Measurements from ENCODE around the gene SH3BGRL. TPM values are rescaled to one million over a fixed set of nuclear protein-coding genes. Genes with fewer than 3 reads are reported as not detected.

The SH3BGRL gene
- total and polyA plus RNA-seq, 2 donors (not counting 1 experiment from before 2014, with no cell fraction given) = 41.6 to 258 TPM

DNA sequence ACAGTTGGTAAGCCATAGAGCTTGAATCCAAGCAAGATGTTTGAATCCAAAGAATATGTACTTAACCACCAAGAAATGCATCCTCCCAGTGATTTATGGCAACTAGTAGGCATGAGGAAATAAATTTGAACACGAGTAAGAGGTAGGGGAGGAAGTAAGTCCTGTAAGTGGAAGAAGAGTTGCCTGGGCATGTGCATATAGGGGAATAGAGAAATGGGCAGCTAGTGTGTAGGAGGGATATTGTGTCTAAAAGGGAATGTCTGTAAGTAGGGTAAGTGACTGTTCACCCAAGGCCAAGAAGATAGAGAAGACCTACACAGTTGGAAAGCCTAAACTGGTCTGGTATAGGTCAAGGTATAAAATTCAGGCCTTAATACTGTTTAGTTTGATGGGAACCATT is 4.6 kb downstream of the SH3BGRL start:
- no peaks in the 10 kb centered on the region for H3K27me3 ChIP-seq (ENCODE audit: control insufficient read depth, insufficient read depth, low read length)
- H3K79me2 ChIP-seq (ENCODE audit: control insufficient read depth, insufficient read depth, low read length) = peaks cover 12% of the 10 kb centered on the region
- no peaks in the 10 kb centered on the region for H3K4me1 ChIP-seq (ENCODE audit: control insufficient read depth, extremely low read depth, insufficient read depth, low read length)
- H2AFZ ChIP-seq (ENCODE audit: low read length) = no peak overlapping the region
- no peak for TF ChIP-seq EZH2 (IDR thresholded peaks at IDR 0.05; ENCODE audit: low read length, missing control alignments)
- TF ChIP-seq, protein P1, sequence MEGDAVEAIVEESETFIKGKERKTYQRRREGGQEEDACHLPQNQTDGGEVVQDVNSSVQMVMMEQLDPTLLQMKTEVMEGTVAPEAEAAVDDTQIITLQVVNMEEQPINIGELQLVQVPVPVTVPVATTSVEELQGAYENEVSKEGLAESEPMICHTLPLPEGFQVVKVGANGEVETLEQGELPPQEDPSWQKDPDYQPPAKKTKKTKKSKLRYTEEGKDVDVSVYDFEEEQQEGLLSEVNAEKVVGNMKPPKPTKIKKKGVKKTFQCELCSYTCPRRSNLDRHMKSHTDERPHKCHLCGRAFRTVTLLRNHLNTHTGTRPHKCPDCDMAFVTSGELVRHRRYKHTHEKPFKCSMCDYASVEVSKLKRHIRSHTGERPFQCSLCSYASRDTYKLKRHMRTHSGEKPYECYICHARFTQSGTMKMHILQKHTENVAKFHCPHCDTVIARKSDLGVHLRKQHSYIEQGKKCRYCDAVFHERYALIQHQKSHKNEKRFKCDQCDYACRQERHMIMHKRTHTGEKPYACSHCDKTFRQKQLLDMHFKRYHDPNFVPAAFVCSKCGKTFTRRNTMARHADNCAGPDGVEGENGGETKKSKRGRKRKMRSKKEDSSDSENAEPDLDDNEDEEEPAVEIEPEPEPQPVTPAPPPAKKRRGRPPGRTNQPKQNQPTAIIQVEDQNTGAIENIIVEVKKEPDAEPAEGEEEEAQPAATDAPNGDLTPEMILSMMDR (conservative IDR thresholded peaks at IDR 0.05 in 1 of 2, IDR thresholded peaks at IDR 0.05 in 1 of 2; ENCODE audit: low read depth in 1 of 2, low read length in 2 of 2) = no peak
- DNase-seq (ENCODE audit: low read depth in 2 of 2) = no peak
- H3K36me3 ChIP-seq (ENCODE audit: control insufficient read depth, insufficient read depth, low read length) = no peaks in the 10 kb centered on the region
- H4K20me1 ChIP-seq (ENCODE audit: control insufficient read depth, extremely low read depth, insufficient read depth, low read length) = no peaks in the 10 kb centered on the region
- H3K4me2 ChIP-seq (ENCODE audit: extremely low read depth, insufficient read depth, low read length) = no peak overlapping the region
- no peak overlapping the region for H3K4me3 ChIP-seq (replicated peaks in 1 of 4; ENCODE audit: control extremely low read depth in 1 of 4, insufficient read depth in 1 of 4, low read depth in 3 of 4, low read length in 4 of 4)
- no peak overlapping the region for H3K9ac ChIP-seq (ENCODE audit: insufficient read depth, low read length)
- H3K27ac ChIP-seq (ENCODE audit: insufficient read depth, low read length) = no peak overlapping the region
- H3K9me3 ChIP-seq (ENCODE audit: control insufficient read depth, insufficient read depth, low read depth, low read length) = no peaks in the 10 kb centered on the region

DNA sequence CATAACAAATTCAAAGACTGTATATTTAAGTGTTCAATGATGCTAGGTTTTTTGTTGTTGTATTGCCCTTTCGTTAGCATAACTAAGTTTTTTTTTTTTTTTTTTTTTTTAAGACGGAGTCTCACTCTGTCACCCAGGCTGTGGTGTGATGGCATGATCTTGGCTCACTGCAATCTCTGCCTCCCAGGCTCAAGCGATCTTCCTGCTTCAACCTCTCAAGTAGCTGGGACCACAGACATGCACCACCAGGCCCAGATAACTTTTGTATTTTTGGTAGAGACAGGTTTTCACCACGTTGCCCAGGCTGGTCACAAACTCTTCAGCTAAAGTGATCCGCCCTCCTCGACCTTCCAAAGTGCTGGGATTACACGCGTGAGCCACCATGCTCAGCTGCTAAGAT is 7.0 kb downstream of the SH3BGRL start:
- Histone ChIP-seq H2AFZ (ENCODE audit: low read length) (no peak overlapping the region), H3K79me2 (ENCODE audit: control insufficient read depth, insufficient read depth, low read length) (peaks cover 2% of the 10 kb centered on the region), H3K36me3 (ENCODE audit: control insufficient read depth, insufficient read depth, low read length) (no peaks in the 10 kb centered on the region), H3K9ac (ENCODE audit: insufficient read depth, low read length) (no peak overlapping the region), H3K9me3 (ENCODE audit: control insufficient read depth, insufficient read depth, low read depth, low read length) (no peaks in the 10 kb centered on the region), H3K4me2 (ENCODE audit: extremely low read depth, insufficient read depth, low read length) (no peak overlapping the region), H3K27ac (ENCODE audit: insufficient read depth, low read length) (no peak overlapping the region), H4K20me1 (ENCODE audit: control insufficient read depth, extremely low read depth, insufficient read depth, low read length) (no peaks in the 10 kb centered on the region), H3K4me3 (replicated peaks in 1 of 4; ENCODE audit: control extremely low read depth in 1 of 4, insufficient read depth in 1 of 4, low read depth in 3 of 4, low read length in 4 of 4) (no peak overlapping the region), H3K27me3 (ENCODE audit: control insufficient read depth, insufficient read depth, low read length) (no peaks in the 10 kb centered on the region), H3K4me1 (ENCODE audit: control insufficient read depth, extremely low read depth, insufficient read depth, low read length) (no peaks in the 10 kb centered on the region)
- TF ChIP-seq, protein P1 (conservative IDR thresholded peaks at IDR 0.05 in 1 of 2, IDR thresholded peaks at IDR 0.05 in 1 of 2; ENCODE audit: low read depth in 1 of 2, low read length in 2 of 2) = no peak
- no peak for TF ChIP-seq EZH2 (IDR thresholded peaks at IDR 0.05; ENCODE audit: low read length, missing control alignments)
- no peak for DNase-seq (ENCODE audit: low read depth in 2 of 2)

DNA sequence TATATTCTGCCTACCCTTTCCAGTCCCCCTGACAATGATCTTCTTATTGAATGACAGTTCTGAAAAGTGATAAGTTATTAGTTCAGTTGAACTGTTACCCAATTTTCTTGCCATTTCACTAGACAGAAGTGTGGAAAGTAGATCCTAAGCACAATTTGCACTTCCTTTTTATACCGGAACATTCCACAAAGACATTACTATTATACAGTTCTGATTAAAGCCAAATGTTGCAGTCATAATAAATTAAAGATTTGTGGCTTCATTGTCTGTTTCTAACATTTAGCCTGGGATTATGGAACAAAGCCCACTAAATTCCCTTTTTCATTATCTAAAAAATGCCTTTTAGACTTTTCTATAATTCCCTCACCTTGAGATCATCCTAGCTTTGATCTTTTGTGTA is 13.8 kb downstream of the SH3BGRL start:
- Histone ChIP-seq H3K4me2 (ENCODE audit: extremely low read depth, insufficient read depth, low read length) (no peak overlapping the region), H3K27me3 (ENCODE audit: control insufficient read depth, insufficient read depth, low read length) (no peaks in the 10 kb centered on the region), H3K4me1 (ENCODE audit: control insufficient read depth, extremely low read depth, insufficient read depth, low read length) (no peaks in the 10 kb centered on the region), H3K9ac (ENCODE audit: insufficient read depth, low read length) (no peak overlapping the region), H3K27ac (ENCODE audit: insufficient read depth, low read length) (no peak overlapping the region), H3K9me3 (ENCODE audit: control insufficient read depth, insufficient read depth, low read depth, low read length) (no peaks in the 10 kb centered on the region), H3K36me3 (ENCODE audit: control insufficient read depth, insufficient read depth, low read length) (no peaks in the 10 kb centered on the region), H3K4me3 (replicated peaks in 1 of 4; ENCODE audit: control extremely low read depth in 1 of 4, insufficient read depth in 1 of 4, low read depth in 3 of 4, low read length in 4 of 4) (no peak overlapping the region), H2AFZ (ENCODE audit: low read length) (no peak overlapping the region), H4K20me1 (ENCODE audit: control insufficient read depth, extremely low read depth, insufficient read depth, low read length) (no peaks in the 10 kb centered on the region), H3K79me2 (ENCODE audit: control insufficient read depth, insufficient read depth, low read length) (no peaks in the 10 kb centered on the region)
- TF ChIP-seq EZH2 (IDR thresholded peaks at IDR 0.05; ENCODE audit: low read length, missing control alignments) = no peak
- TF ChIP-seq, protein P1 (conservative IDR thresholded peaks at IDR 0.05 in 1 of 2, IDR thresholded peaks at IDR 0.05 in 1 of 2; ENCODE audit: low read depth in 1 of 2, low read length in 2 of 2) = no peak
- DNase-seq (ENCODE audit: low read depth in 2 of 2) = no peak

Measured in fibroblast of lung (primary cell).